GM19099 (cell line): ENCODE results near the gene SAXO1.

Experiments
- POLR2A ChIP-seq: IDR thresholded peaks from 3 replicates; pipeline ENCODE4 v1.6.1; 2011; ENCODE audit warnings: low read depth; ENCODE audit not compliant: insufficient read length; ENCODE audit errors: extremely low read depth

SAXO1 gene

DNA sequence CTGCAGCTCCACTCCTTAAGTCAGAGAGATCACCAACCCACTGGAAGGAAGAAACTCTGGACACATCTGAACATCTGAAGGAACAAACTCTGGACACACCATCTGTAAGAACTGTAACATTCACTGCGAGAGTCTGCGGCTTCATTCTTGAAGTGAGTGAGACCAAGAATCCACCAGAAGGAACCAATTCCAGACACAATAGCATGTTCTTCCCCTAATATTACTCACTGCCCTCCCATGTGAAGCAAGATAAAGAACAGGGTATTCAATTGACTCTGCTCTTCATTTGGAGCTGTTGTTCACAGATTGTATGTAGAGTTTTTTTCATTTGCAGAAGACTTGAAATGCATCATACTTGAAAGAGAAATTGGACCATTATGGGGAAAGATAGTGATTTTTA lies 10.8 kb downstream of the SAXO1 start:
- no peak for TF ChIP-seq POLR2A

DNA sequence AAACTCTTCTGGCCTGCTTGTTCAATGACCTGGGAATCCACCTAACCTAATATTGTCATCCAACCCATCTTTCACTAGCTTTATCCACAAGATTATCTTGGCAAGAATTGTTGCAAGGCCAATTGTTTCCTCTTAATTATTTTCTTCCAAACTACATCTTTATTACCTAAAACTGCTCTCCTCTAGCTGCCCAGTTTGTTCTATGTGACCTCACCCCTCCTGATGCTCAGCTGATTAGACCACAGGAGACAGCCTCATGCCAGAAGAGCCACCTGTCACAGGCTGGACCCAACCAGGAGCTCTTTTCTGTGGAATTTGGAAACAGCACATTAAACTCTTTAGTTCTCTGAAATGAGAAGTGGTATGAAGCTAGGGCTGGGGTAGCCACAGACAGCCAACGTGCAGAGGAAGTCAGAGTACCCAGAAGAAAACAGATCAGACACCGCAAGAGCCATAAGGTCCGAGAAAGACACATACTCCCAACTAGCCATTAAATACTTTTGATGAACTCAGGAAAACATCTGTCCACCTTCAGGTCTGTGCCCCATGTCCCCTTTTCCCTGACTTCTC lies 12.0 kb downstream of the SAXO1 start:
- TF ChIP-seq POLR2A = no peak

DNA sequence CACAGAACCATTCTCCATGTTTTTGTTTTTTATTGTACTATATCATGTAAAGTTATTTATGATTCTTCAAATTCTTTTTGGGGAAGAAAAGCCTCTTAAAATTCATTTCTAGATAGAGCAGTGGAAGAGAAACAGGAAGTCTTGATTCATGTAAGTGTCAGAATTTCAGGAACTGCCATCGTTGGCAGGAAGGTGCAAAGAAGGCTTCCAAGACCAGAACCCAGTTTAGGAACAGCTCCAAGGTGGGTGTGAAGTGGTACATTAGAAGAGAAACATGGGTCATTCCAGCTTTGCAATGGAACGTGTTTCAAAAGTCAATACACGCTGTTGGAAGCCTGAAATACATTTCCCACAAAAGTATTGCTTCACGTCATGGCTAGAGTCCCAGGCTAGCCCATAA lies 14.8 kb downstream of the SAXO1 start:
- TF ChIP-seq POLR2A = no peak

DNA sequence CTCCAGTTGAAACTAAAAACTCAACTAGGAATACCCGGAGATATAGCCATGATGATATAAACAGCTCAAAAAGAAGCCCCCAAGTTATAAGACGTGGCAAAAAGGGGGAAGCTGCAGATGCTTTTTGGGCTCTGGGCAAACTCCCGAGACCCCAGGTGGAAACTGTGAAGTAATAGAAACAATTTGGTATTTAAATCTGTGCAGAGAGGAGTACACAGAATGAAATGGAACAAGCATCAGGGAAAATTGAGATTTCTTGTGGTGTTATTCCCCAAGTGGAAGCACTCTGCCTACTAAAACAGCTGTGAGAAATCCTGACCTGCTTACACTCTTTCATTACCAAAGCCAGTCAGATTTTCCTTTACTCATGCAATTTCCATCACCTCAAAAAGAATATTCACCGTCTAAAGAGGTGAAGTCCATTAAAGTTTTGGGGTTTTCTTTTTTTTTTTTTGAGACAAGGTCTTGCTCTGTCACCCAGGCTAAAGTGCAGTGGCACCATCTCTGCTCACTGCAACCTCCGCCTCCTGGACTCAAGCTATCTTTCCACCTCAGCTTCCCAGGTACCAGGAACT lies 23.5 kb downstream of the SAXO1 start:
- no peak for TF ChIP-seq POLR2A

DNA sequence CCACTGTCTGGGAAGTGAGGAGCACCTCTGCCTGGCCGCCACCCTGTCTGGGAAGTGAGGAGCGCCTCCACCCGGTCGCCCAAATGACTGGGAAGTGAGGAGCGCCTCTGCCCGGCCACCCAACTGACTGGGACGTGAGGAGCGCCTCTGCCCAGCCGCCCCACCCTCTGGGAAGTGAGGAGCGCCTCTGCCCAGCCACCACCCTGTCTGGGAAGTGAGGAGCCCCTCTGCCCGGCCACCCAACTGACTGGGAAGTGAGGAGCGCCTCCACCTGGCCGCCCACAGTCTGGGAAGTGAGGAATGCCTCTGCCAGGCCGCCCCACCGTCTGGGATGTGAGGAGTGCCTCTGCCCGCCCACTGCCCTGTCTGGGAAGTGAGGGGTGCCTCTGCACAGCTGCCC lies 32.9 kb downstream of the SAXO1 start:
- no peak for TF ChIP-seq POLR2A

DNA sequence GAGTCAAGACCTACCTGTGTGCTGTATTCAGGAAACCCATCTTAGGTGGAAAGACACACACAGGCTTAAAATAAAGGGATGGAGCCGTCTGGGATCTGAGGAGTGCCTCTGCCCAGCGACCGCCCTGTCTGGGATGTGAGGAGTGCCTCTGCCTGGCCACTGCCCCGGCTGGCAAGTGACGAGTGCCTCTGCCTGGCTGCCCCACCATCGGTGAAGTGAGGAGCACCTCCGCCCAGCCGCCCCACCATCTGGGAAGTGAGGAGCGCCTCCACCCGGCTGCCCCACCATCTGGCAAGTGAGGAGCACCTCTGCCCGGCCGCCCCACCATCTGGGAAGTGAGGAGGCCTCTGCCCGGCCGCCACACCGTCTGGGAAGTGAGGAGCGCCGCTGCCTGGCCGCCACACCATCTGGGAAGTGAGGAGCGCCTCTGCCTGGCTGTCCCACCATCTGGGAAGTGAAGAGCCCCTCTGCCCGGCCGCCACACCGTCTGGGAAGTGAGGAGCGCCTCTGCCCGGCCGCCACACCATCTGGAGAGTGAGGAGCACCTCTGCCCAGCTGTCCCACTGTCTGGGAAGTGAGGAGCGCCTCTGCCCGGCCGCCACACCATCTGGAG lies 33.7 kb downstream of the SAXO1 start:
- no peak for TF ChIP-seq POLR2A

DNA sequence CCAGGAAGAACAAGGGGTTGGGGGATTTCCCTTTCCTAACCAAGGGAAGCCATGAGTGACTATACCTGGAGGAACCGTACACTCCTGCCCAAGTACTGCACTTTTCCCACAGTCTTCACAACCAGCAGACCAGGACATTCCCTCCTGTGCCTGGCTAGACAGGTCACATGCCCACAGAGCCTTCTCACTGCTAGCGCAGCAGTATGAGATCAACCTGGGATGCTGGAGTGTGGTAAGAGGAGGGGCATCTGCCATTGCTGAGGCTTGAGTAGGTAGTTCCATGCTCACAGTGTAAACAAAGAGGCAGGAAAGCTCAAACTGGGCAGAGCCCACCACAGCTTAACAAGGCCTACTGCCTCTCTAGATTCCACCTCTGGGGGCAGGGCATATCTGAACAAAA lies 35.9 kb downstream of the SAXO1 start:
- TF ChIP-seq POLR2A = no peak

DNA sequence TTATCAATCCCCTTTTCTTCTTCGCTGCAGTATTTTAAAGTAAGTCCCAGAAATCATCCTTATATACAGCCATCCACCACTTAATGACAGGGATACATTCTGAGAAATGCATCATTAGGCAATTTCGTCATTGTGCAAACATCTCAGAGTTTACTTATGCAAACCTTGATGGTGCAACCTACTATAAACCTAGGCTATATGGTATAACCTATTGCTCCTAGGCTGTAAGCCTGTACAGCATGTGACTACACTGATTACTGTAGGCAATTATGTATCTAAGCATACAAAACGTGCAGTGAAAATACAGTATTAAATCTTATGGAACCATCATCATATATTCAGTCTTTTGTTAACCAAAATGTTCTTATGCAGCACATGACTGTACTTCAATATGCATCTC lies 36.8 kb downstream of the SAXO1 start:
- no peak for TF ChIP-seq POLR2A

DNA sequence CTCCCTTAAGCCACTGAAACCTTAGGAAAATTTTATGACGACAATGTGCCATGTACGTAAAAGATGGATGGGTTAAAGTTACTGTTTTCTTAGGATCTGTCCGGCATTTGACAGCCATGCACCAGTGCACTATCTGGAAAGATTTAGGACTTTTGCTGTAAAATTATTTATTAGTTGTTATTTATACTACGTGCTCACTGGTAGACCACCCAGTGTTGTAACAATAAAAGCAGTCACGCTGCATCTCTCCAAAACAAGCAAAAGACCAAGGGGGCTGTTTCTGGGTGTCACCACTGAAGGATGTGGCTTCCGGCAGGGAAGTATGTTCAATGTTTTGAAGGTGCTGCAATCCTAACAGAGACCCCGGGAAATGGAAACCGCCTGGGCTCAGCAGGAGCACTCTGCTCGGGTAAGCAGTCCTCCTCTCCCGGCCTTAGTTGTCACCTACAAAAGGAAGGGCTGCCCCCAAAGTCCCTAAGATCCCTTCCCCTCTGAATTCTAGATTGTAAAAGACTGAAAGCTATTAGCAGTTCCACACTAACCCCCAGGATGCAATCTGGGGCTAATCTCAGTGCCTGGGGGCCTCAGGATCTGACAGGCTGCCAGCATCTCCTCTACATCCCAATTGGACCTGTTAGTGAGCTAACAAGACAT lies 38.6 kb downstream of the SAXO1 start:
- no peak for TF ChIP-seq POLR2A

DNA sequence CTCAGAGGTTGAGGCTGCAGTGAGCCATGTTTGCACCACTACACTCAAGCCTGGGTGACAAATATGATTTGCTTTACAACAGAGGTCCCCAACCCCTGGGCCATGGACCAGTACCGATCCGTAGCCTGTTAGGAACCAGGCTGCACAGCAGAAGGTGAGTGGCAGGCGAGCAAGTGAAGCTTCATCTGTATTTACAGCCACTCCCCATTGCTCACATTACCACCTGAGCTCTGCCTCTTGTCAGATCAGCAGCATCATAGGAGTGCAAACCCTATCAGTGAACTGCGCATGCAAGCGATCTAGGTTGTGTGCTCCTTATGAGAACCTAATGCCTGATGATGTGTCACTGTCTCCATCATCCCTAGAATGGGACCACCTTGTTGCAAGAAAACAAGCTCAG lies 42.5 kb downstream of the SAXO1 start:
- no peak for TF ChIP-seq POLR2A

DNA sequence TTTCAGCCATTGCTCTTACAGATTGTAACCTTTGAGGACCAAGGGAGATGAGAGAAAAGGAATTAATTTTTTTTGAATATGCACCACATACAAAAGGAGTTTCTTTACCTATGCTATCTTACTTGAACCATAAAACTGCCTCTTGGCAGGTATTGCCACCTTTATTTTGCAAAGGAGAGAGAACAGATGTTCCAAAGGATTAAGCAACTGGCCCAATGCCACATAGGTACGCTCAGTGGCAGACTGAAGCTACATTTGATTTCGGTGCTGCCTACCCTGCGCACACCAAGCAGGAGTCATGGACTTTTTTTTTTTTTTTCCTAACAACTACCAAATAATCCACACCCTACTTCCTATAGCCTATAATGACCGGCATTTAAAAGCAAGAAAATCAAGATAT lies 43.1 kb downstream of the SAXO1 start:
- no peak for TF ChIP-seq POLR2A

DNA sequence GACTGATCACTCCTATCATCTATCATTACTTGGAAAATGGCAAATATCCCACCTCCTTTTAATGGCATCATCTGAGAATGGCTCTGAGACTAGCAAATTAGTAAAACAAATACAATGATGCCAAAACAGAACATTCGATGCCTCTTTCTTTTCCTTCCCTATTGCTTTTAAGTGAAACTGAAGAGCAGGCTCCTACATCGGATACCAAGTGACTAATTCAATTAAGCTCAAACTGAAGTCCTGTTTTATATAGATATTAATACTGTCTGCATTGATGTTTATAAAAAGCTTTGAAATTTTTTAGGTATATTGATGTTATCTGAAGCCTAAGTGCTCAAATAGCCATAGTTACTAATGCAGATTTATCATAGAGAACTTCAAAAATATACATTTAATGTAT lies 43.9 kb downstream of the SAXO1 start:
- no peak for TF ChIP-seq POLR2A

DNA sequence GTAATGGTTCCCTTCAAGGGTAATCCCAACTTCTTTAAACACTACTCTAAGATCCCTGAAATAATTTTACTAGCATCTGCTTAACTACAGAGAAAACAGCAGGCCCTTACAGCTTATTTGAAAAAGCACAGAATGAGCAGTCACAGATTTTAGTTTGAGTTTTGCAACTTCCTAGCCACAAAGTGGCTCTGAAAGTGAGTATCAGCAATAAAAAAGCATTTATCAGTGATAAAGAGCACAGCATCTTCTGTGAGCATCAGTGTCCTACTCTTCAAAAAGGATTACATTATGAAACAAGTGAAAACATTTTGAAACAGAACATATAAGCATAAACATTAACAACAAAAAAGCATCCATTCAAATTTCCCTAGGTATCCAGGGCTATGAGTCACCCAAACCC lies 45.0 kb downstream of the SAXO1 start:
- TF ChIP-seq POLR2A = no peak

DNA sequence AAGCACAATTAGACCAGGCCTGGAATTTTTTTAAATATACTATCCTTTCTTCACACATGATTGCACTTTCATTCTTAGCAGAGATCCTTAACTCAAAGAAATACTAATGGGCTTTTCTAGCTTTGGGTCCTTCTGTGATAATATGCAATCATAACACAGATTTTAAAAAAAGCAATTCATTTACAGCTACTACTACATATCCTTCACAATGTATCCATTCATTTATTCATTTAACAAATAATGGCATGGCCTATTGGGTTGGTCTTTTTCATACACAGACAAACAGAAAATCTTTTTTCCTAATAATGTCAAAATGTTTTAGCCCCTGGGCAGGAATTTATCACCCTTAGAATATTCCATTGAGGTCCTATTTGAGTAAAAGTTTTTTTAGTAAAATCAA lies 47.0 kb downstream of the SAXO1 start:
- no peak for TF ChIP-seq POLR2A

DNA sequence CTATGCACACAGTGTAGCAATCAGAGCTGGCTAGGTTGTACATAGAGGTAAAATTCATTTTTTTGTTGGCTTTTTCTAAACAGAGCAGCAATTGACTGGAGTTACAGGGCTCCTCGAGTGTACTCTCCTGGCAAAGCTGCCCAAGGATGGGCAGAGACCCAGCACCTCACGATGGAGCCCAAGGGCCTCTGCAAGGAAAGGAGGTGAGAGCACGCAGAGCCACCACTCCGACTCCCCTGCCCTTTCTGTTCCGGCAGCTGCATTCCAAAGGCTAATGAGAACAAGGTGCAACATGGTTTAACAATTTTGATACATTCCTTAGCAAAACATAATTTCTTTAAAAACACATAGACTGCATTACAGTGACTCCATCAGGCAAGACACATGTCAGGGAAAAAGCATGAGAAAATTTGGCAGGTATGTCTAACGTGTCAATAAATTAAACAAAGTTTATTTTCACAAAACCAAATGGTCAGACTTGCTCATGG lies 47.5 kb downstream of the SAXO1 start:
- no peak for TF ChIP-seq POLR2A

DNA sequence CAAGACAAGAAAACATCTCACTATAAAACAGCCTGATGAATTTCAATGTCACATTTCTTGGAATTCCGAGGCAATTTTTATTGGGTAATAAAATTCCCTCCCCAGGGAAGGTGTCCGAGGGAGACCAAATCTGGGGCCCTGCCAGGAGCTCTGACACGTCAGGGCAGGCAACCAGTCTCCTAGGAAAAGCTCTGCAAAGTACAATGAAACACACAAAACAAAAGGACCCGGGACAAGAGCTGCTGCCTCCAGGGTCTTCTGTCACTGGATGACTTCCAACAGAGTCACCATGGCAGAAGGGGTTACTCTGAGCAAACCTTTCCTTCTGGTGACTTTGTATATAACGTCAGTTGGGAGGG lies 50.8 kb downstream of the SAXO1 start:
- TF ChIP-seq POLR2A = no peak
